OCI-LY7 (cell line): ENCODE measurements around the gene RAPGEF3. TPM values are rescaled to one million over a fixed set of nuclear protein-coding genes. Genes with fewer than 3 reads are reported as not detected.

Experiments
- BruUV-seq: library from RNA; stranded (reverse); fragments of 400-500 nt; replicated peaks from 2 replicates; lab custom pipeline; 2021; lab: Mats Ljungman, UMichigan
- CTCF ChIA-PET: fragments of 300-600 bp; sonication (Branson Sonifier 250); formaldehyde crosslinking; loops from one replicate; lab custom pipeline; 2022; ENCODE audit warnings: antibody characterized with exemption; ENCODE audit not compliant: unreplicated experiment; lab: Charles Lee
- POLR2A ChIA-PET: fragments of 300-600 bp; sonication (Branson Sonifier 250); formaldehyde crosslinking; loops from one replicate; lab custom pipeline; 2022; ENCODE audit warnings: antibody characterized with exemption; lab: Charles Lee
- DNase-seq: peaks from one replicate; pipeline ENCODE4 v3.0.0-alpha.2; 2015; ENCODE audit warnings: low spot score
- H2AFZ ChIP-seq: fragments of 200-600 bp; sonication (generic), shearing (Covaris generic); 2 replicates; pipeline ENCODE4 v1.6.1; 2014; ENCODE audit warnings: mild to moderate bottlenecking, antibody characterized with exemption, low read length, moderate library complexity
- H3K27ac ChIP-seq: fragments of 200-600 bp; sonication (generic); 2 replicates; pipeline ENCODE4 v1.5.1; 2014; ENCODE audit warnings: mixed run types, low read depth, mild to moderate bottlenecking, moderate library complexity, low read length, inconsistent platforms; ENCODE audit not compliant: poor library complexity, severe bottlenecking
- H3K36me3 ChIP-seq: fragments of 200-600 bp; sonication (generic); 2 replicates; pipeline ENCODE4 v1.6.1; 2014; ENCODE audit warnings: mild to moderate bottlenecking, antibody characterized with exemption, low read length, moderate library complexity, mixed read lengths; ENCODE audit not compliant: insufficient read depth
- H3K4me1 ChIP-seq: fragments of 200-600 bp; sonication (generic); 2 replicates; pipeline ENCODE4 v1.5.1; 2014; ENCODE audit warnings: mild to moderate bottlenecking, low read length; ENCODE audit not compliant: insufficient read depth, poor library complexity, severe bottlenecking
- H3K4me2 ChIP-seq: fragments of 200-600 bp; sonication (generic); 2 replicates; pipeline ENCODE4 v1.6.1; 2014; ENCODE audit warnings: mild to moderate bottlenecking, low read length
- H3K4me3 ChIP-seq: fragments of 200-600 bp; sonication (generic); 2 replicates; pipeline ENCODE4 v1.5.1; 2014; ENCODE audit warnings: mild to moderate bottlenecking, low read depth, low read length; ENCODE audit not compliant: poor library complexity, severe bottlenecking
- H3K79me2 ChIP-seq: fragments of 200-600 bp; sonication (generic); 2 replicates; pipeline ENCODE4 v1.6.1; 2016; ENCODE audit warnings: low read depth, mild to moderate bottlenecking, low read length, moderate library complexity, mixed read lengths; ENCODE audit not compliant: insufficient read depth
- H3K9me2 ChIP-seq: fragments of 200-600 bp; sonication (generic); 2 replicates; pipeline ENCODE4 v1.6.1; 2016; ENCODE audit warnings: mild to moderate bottlenecking, low read length, mixed read lengths; ENCODE audit not compliant: insufficient read depth
- H3K9me3 ChIP-seq: fragments of 200-600 bp; sonication (generic); 2 replicates; pipeline ENCODE4 v1.6.1; 2014; ENCODE audit warnings: mild to moderate bottlenecking, mixed run types, low read length, mixed read lengths
- H4K20me1 ChIP-seq: fragments of 200-600 bp; sonication (generic); 2 replicates; pipeline ENCODE4 v1.6.1; 2014; ENCODE audit warnings: mild to moderate bottlenecking, antibody characterized with exemption, low read length, moderate library complexity, mixed read lengths; ENCODE audit not compliant: insufficient read depth
- CTCF ChIP-seq: fragments of 200-600 bp; sonication (generic); conservative IDR thresholded peaks from 2 replicates; pipeline ENCODE4 v1.5.1; 2014; ENCODE audit warnings: mild to moderate bottlenecking, antibody characterized with exemption, low read length, moderate library complexity, mixed read lengths
- EZH2phosphoT487 ChIP-seq: fragments of 200-600 bp; sonication (generic); IDR thresholded peaks from 2 replicates; pipeline ENCODE4 v1.6.1; 2018; ENCODE audit warnings: low read depth, borderline replicate concordance, mild to moderate bottlenecking, mixed run types, antibody characterized with exemption, low read length, moderate library complexity, mixed read lengths
- intact Hi-C: fragments of 100-400 bp; cut with micrococcal nuclease; formaldehyde crosslinking; loops from one replicate; pipeline ENCODE4 v1.10.0; 2022; ENCODE audit not compliant: unreplicated experiment
- total RNA-seq, 2 experiments: library from RNA; depleted of rRNA in 1 of 2; stranded (reverse); fragments of >200 nt in 1 of 2; shearing (Covaris generic) in 1 of 2; gene quantifications; 2 replicates each; pipeline ENCODE4 v1.2.3, GENCODE V29; 2014 to 2022

RAPGEF3 gene
- total RNA-seq, 2 experiments from 2014 or later, result 0.69 to 4.7 TPM

GRCh38 chr12:47698631-47699030 is 60.0 kb downstream of the RAPGEF3 start:
- CTCF ChIA-PET, result no interaction called here
- peaks cover 86% of the 10 kb centered on the region for H3K36me3 ChIP-seq
- H4K20me1 ChIP-seq, result no peaks in the 10 kb centered on the region
- no peak for DNase-seq
- no peak overlapping the region for H2AFZ ChIP-seq
- H3K79me2 ChIP-seq, result peaks cover 27% of the 10 kb centered on the region
- H3K9me3 ChIP-seq, result no peaks in the 10 kb centered on the region
- TF ChIP-seq EZH2phosphoT487 (no peak), CTCF (no peak)
- no peak overlapping the region for H3K27ac ChIP-seq
- H3K4me1 ChIP-seq, result peaks cover 12% of the 10 kb centered on the region
- no TSS peak for BruUV-seq
- POLR2A ChIA-PET, result interaction anchor here (0.8 kb wide), 1 partner anchor 13 kb away, joined by 4 read pairs; no protein-coding TSS in a partner anchor
- H3K4me3 ChIP-seq, result no peak overlapping the region
- no peak overlapping the region for H3K4me2 ChIP-seq
- H3K9me2 ChIP-seq, result no peaks in the 10 kb centered on the region
- intact Hi-C loops, result no loop called here

- Histone ChIP-seq H3K9me3 (no peaks in the 10 kb centered on the region), H3K36me3 (peaks cover 86% of the 10 kb centered on the region), H2AFZ (no peak overlapping the region), H4K20me1 (no peaks in the 10 kb centered on the region), H3K27ac (no peak overlapping the region), H3K9me2 (no peaks in the 10 kb centered on the region), H3K4me3 (no peak overlapping the region), H3K4me1 (peaks cover 8% of the 10 kb centered on the region), H3K4me2 (0 out of 2 replicates have a peak overlapping the region, but pooled peaks have one; percentile 14), H3K79me2 (peaks cover 21% of the 10 kb centered on the region)
- BruUV-seq, result no TSS peak
- POLR2A ChIA-PET, result interaction anchor here (0.7 to 0.8 kb wide), 4 partner anchors 11 to 1178 kb away, joined by 3 to 4 read pairs (median 3); no protein-coding TSS in a partner anchor
- DNase-seq, result no peak
- intact Hi-C loops, result no loop called here
- CTCF ChIA-PET, result no interaction called here
- TF ChIP-seq CTCF, result no peak
- no peak for TF ChIP-seq EZH2phosphoT487
These were observed 60.6 kb downstream of the RAPGEF3 start for GRCh38 chr12:47698055-47698454.

- H3K4me1 ChIP-seq, result no peaks in the 10 kb centered on the region
- POLR2A ChIA-PET, result no interaction called here
- H3K36me3 ChIP-seq, result peaks cover 82% of the 10 kb centered on the region
- no peak for TF ChIP-seq EZH2phosphoT487
- no peak for TF ChIP-seq CTCF
- H3K27ac ChIP-seq, result no peak overlapping the region
- no peaks in the 10 kb centered on the region for H3K9me3 ChIP-seq
- no peak overlapping the region for H2AFZ ChIP-seq
- H3K9me2 ChIP-seq, result no peaks in the 10 kb centered on the region
- intact Hi-C loops, result loop anchor here (5.0 kb wide), 1 partner anchor 657 kb away; no protein-coding TSS in a partner anchor
- no peaks in the 10 kb centered on the region for H3K79me2 ChIP-seq
- no peak overlapping the region for H3K4me3 ChIP-seq
- CTCF ChIA-PET, result no interaction called here
- H3K4me2 ChIP-seq, result no peak overlapping the region
- no TSS peak for BruUV-seq
- H4K20me1 ChIP-seq, result no peaks in the 10 kb centered on the region
- DNase-seq, result no peak
These were observed 69.5 kb downstream of the RAPGEF3 start for GRCh38 chr12:47689215-47689614.
